Uterus (tissue), 2 donors: ENCODE results near the gene WDFY1.

Source experiments
- CTCF ChIP-seq, 4 experiments: fragments of 200-600 bp in 2 of 4; fragments of 450-650 bp in 2 of 4; sonication (generic) in 2 of 4; IDR thresholded peaks; one replicate each; pipeline ENCODE4 v1.5.1; 2016 to 2019; ENCODE audit warnings: antibody characterized with exemption in 4 of 4, mild to moderate bottlenecking in 2 of 4, moderate library complexity in 1 of 4
- POLR2A ChIP-seq, 2 donors: fragments of 450-650 bp; IDR thresholded peaks; one replicate each; pipeline ENCODE4 v1.6.1; 2016; ENCODE audit warnings: antibody characterized with exemption in 2 of 2, mild to moderate bottlenecking in 1 of 2, moderate library complexity in 1 of 2

GRCh38 chr2:223890721-223891120 lies 54.4 kb downstream of the WDFY1 start:
- no peak for TF ChIP-seq CTCF (IDR thresholded peaks at IDR 0.05)
- no peak for TF ChIP-seq POLR2A (IDR thresholded peaks at IDR 0.05)
